GM19035 (cell line): ENCODE measurements around the gene DTX2.
"Not testable (repeated sequence)": the region's sequence is repeated elsewhere in the genome, so short reads cannot be mapped to it uniquely, and the experiment has no call there.

Source experiments
- ATAC-seq: cut with Tn5 transposase; IDR thresholded peaks from one replicate; pipeline ENCODE4 v1.9.1; 2021; ENCODE audit not compliant: unreplicated experiment

Gene DTX2

DNA sequence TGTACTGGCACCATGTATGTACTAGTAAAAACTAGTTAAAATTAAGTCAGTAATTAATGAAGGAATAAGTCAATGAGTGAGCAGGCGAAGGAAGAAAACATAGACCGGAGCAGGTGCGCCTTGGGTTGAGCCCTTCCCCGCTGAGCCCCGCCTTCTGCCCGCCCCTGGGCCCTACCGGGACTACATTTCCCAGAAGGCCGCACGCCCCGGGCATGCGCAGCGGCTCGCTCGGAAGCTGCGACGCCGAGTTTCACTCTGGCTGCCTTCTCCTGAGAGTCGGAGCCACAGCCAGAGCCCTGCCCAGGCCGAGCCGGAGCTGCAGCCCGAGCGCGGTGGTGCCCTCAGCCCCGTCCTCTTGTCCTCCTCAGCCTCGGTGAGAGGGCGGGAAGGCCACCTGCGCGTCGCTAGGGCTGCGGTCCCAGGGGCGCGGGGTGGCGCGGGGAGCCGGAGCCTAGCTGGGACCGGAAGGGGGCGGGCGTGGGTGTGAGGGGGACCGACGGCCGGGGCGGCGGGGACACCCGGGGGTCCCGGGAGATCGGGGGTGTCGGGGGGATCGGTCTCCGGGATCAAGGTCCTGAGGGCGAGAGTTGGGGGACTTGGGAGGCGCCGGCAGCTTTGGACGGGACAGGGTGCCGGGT lies at the start of gene DTX2:
DTX2 (plus strand) TSS at position 246 of the 638 bp plus-strand sequence. CDS start 18,801 bp downstream, outside the sequence.
- peak; percentile 99 for ATAC-seq

DNA sequence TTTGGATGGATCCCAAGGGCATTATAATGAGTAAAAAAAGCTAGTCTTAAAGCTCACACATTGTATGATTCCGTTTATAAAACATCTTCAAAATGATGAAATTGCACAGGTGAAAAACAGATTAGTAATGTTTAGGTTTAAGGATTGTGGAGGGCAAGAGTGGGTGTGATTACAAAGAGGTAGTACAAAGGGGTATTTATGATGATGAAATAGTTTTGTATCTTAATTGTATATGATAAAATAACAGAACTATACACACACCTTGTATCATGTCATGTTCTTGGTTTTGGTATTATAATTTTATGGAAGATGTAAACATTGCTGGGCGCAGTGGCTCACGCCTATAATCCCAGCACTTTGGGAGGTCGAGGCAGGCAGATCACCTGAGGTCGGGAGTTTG lies 49.3 kb upstream of the DTX2 start:
- ATAC-seq = no peak

DNA sequence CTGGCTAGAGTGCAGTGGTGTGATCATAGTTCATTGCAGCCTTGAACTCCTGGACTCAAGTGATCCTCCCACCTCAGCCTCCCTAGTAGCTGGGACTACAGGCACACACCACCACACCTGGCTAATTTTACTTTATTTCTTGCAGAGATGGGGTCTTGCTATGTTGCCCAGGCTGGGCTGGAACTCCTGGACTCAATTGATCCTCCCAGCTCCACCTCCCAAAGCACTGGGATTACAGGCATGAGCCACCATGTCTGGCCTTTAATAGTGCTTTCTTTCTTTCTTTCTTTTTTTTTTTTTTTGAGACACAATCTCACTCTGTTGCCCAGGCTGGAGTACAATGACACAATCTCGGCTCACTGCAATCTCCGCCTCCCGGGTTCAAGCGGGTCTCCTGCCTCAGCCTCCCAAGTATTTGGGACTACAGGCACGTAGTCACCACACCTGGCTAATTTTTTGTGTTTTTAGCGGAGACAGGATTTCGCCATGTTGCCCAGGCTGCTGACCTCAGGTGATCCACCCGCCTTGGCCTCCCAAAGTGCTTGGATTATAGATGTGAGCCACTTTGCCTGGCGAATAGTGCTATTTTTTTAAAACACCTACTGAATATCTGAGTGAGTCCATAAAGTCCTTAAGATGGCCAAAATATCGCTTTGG lies 43.7 kb upstream of the DTX2 start:
- not testable (repeated sequence) for ATAC-seq

GRCh38 chr7:76421097-76421496 lies 40.4 kb upstream of the DTX2 start:
- not testable (repeated sequence) for ATAC-seq

- no peak for ATAC-seq
These were observed 37.7 kb upstream of the DTX2 start for GRCh38 chr7:76423666-76424412.

- peak; percentile 74 for ATAC-seq
These were observed 36.9 kb upstream of the DTX2 start, which contains the start of gene ZP3 for GRCh38 chr7:76424413-76425111. Gene ZP3, plus strand, starts transcription at chr7:76424950. Its CDS starts 15 bp downstream, at chr7:76424965.

DNA sequence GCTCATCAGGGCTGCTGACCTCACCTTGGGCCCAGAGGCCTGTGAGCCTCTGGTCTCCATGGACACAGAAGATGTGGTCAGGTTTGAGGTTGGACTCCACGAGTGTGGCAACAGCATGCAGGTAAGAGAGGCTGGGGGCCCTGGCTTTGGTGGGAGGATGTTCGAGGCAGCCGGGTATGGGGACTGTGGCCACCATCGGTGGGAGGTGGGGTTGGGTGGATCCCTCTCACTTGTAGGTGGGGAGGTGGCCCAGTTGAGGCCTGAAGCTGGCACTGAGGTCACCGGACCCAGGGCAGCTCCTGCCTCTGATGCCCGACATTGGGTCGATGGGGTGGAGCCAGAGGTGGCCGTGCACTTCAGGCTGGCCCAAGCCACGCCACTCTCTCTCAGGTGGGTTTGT lies 36.4 kb upstream of the DTX2 start:
- no peak for ATAC-seq

DNA sequence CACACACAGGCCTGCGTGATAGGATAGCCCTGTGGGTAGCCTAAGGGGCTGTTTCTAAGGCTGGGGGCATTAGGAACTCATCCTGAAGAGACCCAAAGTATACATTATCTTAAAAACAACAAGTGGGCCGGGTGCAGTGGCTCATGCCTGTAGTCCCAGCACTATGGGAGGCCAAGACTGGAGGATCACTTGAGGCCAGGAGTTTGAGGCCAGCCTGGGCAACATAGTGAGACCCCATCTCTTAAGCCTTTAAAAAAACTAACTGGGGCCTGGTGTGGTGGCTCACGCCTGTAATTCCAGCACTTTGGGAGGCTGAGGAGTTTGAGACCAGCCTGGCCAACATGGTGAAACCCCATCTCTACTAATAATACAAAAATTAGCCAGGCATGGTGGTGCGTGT lies 36.0 kb upstream of the DTX2 start:
- not testable (repeated sequence) for ATAC-seq

DNA sequence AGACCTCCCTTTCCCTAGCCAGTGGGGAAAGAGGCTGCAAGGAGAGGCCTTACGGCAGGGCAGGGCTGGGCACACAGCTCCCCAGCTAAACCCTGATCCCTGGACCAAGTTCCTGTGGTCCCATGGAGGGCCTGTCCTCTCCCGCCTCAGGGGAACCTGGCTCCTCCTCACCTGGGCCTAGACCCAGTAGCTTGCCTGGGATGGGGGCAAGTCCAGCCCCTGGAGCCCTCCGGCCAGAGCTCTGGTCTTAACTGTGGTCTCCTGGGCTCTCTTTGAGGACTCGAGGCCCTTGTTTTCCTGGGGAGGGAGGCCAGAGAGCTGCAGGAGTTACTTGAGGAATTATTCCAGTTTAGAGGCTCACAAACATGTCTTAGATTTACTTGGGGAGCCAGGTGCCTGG lies 35.3 kb upstream of the DTX2 start:
- no peak for ATAC-seq

GRCh38 chr7:76427635-76428034 lies 33.9 kb upstream of the DTX2 start:
- no peak for ATAC-seq

GRCh38 chr7:76428149-76428823 lies 33.2 kb upstream of the DTX2 start:
- ATAC-seq = no peak

DNA sequence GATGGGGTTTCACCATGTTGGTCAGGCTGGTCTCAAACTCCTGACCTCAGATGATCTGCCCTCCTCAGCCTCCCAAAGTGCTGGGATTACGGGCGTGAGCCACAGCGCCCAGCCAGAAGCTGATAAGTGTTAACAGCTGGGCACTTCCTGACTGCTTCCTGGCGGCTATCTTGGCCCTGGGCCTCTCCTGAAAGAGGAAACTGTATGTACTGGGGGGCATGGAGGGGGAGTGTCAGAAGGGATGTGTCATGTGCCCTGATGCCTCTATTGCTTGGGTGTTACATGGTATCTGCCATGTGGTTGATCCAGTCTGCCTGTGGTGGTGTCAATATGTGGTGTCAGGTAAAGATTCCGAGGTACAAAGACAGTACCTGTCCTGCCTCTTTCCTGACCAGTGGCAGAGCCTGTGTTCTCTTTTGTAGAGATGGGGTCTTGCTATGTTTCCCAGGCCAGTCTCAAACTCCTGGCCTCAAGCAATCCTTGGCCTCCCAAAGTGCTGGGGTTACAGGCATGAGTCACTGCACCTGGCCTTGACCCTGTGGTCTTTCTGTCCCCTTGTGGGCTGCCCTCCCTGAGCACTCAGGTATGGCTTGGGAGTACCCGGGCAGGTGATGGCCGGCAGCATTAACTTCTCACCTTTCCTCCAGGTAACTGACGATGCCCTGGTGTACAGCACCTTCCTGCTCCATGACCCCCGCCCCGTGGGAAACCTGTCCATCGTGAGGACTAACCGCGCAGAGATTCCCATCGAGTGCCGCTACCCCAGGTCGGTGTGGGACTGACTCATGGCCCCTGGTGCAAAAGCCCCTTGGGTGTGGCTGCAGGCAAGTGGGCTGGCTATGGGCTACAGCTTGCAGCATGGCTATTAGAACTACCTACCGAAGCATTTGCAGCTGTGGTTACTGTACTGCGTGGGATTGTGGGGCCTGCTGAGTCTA lies 32.4 kb upstream of the DTX2 start:
- ATAC-seq = no peak

DNA sequence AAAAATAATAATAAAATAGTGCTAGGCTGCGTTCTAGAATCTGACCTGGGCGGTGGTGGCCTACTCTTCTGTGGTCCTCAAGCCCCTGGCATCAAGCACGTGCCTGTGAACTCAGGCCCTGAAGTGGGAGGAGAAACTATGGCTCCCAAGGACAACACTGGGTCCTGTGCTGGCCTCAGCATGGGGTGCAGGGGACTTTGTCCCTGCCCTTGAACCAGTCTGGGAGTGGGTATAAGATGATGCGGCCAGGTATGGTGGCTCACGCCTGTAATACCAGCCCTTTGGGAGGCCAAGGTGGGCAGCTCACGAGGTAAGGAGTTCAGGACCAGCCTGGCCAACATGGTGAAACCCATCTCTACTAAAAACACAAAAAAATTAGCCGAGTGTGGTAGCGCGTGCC lies 31.3 kb upstream of the DTX2 start:
- ATAC-seq = no peak

GRCh38 chr7:76430836-76431235 lies 30.7 kb upstream of the DTX2 start:
- no peak for ATAC-seq

- ATAC-seq = peak; percentile 66
These were observed 23.6 kb upstream of the DTX2 start for GRCh38 chr7:76437873-76438272.

DNA sequence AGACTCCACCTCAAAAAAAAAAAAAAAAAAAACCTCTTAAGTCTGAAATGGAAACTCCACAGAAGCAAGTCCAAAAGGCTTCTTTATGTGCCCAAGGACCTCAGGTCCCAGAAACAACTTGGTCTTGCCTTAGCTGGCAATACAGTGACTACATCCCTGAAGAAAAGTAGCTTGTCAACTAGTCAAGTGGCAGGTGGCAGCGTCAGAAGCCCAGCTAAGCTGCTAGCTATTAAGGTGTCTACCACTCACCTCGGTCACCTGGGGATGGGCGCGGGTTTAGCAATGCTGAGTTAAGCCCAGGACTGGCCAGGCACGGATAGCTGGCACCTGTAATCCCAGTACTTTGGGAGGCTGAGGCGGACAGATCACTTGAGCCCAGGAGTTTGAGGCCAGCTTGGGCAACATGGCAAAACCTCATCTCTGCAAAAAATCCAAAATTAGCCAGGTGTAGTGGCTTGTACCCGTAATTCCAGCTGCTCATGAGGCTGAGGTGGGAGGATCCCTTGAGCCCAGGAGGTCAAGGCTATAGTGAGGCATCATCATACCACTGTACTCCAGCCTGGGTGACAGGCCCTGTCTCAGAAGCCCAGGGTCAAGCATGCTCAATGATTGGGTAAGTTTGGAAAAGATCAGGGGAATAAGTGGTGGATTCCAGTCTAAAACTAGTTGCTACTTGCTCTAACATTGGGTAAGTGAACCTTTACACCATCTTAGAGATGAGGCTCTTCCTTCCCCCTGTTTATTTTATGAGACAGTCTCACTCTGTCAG lies 22.2 kb upstream of the DTX2 start:
- not testable (repeated sequence) for ATAC-seq

- not testable (repeated sequence) for ATAC-seq
These were observed 21.1 kb upstream of the DTX2 start for GRCh38 chr7:76440404-76440803.

DNA sequence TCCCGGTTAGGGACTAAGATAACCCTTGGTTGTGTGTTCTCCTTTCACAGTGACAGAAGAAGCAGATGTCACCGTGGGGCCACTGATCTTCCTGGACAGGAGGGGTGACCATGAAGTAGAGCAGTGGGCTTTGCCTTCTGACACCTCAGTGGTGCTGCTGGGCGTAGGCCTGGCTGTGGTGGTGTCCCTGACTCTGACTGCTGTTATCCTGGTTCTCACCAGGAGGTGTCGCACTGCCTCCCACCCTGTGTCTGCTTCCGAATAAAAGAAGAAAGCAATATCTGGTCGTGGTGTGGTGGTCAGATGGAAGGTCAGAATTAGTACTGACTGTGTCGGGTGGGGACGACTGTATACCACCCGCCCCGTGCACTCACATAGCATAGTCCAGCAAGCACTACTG lies 19.7 kb upstream of the DTX2 start:
- not testable (repeated sequence) for ATAC-seq
